ENCODE results near the gene APEH. TPM values are rescaled to one million over a fixed set of nuclear protein-coding genes. Genes with fewer than 3 reads are reported as not detected.
A peak's percentile ranks its signal among the peaks of the same experiment; 100 is the strongest.

APEH gene
- total RNA-seq (100 to 1,000 TPM in 4 of 5 donors, 10 to 100 TPM in 1; 82.8 to 162 (median 141) TPM), total RNA-seq (42.4 to 180 (median 92.3) reads per million in 29 experiments)
- 103 TPM for total RNA-seq (2013)

DNA sequence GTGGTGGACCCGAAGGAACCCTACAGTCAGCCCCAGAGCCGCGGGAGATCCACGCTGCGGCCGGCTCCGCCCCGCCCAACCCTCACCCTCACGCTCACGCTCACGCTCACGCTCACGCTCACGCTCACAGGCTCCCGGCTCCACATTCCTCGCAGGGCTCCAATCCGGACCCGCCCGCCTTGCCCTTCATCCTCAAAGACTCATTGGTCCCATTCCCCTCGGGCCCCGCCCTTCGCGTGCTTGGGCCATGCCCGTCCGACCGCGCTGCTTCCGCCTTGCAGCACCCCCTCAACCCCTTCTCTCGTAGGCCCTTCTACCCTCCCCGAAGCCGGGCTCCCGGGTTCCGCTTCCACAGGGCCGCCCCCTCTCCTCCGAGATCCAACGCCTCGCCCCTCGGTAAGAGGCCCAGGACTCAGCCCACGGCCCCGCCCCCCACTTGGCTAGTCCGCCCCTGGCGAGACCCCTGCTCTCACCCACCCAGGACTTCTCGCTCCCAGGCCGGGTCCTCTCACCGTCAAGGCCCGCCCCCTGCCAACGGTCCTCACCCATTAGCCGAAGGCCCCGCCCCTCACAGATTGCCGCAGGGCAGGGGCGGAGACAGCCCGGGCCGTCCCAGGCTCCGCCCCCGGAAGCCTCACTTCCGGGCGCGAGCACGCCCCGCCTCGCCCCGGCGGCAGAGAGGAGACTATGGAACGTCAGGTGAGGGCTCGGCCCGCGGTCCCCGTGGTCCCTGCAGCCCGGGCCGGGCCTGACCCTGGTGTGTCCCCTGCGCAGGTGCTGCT lies at the start of gene APEH:
Gene APEH (plus strand): TSS at position 637 of the 782 bp plus-strand sequence. CDS start 51 bp downstream, at position 688.
- H3K4me1 Mint-ChIP-seq: peaks cover 41 to 42% (median 42%) of the 10 kb centered on the region in 3 donors
- H3K9me3 ChIP-seq: no peaks in the 10 kb centered on the region
- peak within 1 kb of the TSS; percentile 63 to 80 for H3K4me3 ChIP-seq (ENCODE audit: control insufficient read depth in 1 of 2, extremely low read depth in 1 of 2, low read length in 1 of 2)
- POLR2A ChIA-PET: interaction anchor here in 1 of 2 donors (0.7 kb wide), 1 partner anchor 134 kb away, joined by 3 read pairs; no protein-coding TSS in a partner anchor
- peak within 1 kb of the TSS; percentile 90 for H3K27ac ChIP-seq (ENCODE audit: low read length)
- peak; percentile 91 to 99 (median 95) for DNase-seq
- peak; percentile 85 to 89 (median 86) for ATAC-seq (replicated peaks in 1 of 4)
- WGBS (ENCODE audit: insufficient coverage): under 1% methylated on average over 70 of the region's 71 CpGs
- no peaks in the 10 kb centered on the region for H3K9me3 Mint-ChIP-seq
- no peaks in the 10 kb centered on the region for H3K27me3 ChIP-seq (replicated peaks in 1 of 2; ENCODE audit: control insufficient read depth in 2 of 2, extremely low read depth in 1 of 2, insufficient read depth in 2 of 2, low read length in 1 of 2)
- peaks cover 23% of the 10 kb centered on the region for H3K36me3 Mint-ChIP-seq
- peaks cover 12 to 41% of the 10 kb centered on the region in 2 experiments for H3K4me1 ChIP-seq (ENCODE audit: control insufficient read depth in 1 of 2, extremely low read depth in 1 of 2, insufficient read depth in 2 of 2, low read length in 2 of 2)
- H3K36me3 ChIP-seq (ENCODE audit: control insufficient read depth in 2 of 2, extremely low read depth in 1 of 2, insufficient read depth in 1 of 2, low read length in 1 of 2): peaks cover 7 to 34% of the 10 kb centered on the region in 2 donors
- H3K4me3 Mint-ChIP-seq: peak within 1 kb of the TSS; percentile 87 to 93 (median 90)
- CTCF ChIA-PET: interaction anchor here (3.2 to 3.3 kb wide), 2 partner anchors 134 kb away, joined by 33 to 66 read pairs; no protein-coding TSS in a partner anchor
- peak within 1 kb of the TSS; percentile 93 to 97 for H3K27ac Mint-ChIP-seq
- H3K27me3 Mint-ChIP-seq: no peaks in the 10 kb centered on the region

- DNase-seq (no peak), ATAC-seq (replicated peaks in 1 of 4) (no peak)
- Histone ChIP-seq H3K4me1 (ENCODE audit: control insufficient read depth in 1 of 2, extremely low read depth in 1 of 2, insufficient read depth in 2 of 2, low read length in 2 of 2) (no peaks in the 10 kb centered on the region), H3K4me3 (ENCODE audit: control insufficient read depth in 1 of 2, extremely low read depth in 1 of 2, low read length in 1 of 2) (no peak overlapping the region), H3K27ac (ENCODE audit: low read length) (no peak overlapping the region), H3K9me3 (no peaks in the 10 kb centered on the region), H3K27me3 (replicated peaks in 1 of 2; ENCODE audit: control insufficient read depth in 2 of 2, extremely low read depth in 1 of 2, insufficient read depth in 2 of 2, low read length in 1 of 2) (peaks cover 0 to 20% of the 10 kb centered on the region in 2 experiments), H3K36me3 (ENCODE audit: control insufficient read depth in 2 of 2, extremely low read depth in 1 of 2, insufficient read depth in 1 of 2, low read length in 1 of 2) (no peaks in the 10 kb centered on the region)
- ChIA-PET CTCF (no interaction called here), POLR2A (no interaction called here)
- H3K9me3 Mint-ChIP-seq: no peaks in the 10 kb centered on the region
- H3K36me3 Mint-ChIP-seq: no peaks in the 10 kb centered on the region
- no peak overlapping the region for H3K4me3 Mint-ChIP-seq
- peaks cover under 1 to 6% of the 10 kb centered on the region in 2 donors for H3K27me3 Mint-ChIP-seq
- no peak overlapping the region for H3K27ac Mint-ChIP-seq
- 93% methylated on average over 13 of the region's 13 CpGs for WGBS (ENCODE audit: insufficient coverage)
- no peaks in the 10 kb centered on the region for H3K4me1 Mint-ChIP-seq
Observed at GRCh38 chr3:49625071-49625470, 49.1 kb upstream of the APEH start.

GRCh38 chr3:49626101-49626581 lies 48.0 kb upstream of the APEH start:
- H3K27ac ChIP-seq (ENCODE audit: low read length): no peak overlapping the region
- peaks cover 0 to 29% of the 10 kb centered on the region in 2 experiments for H3K27me3 ChIP-seq (replicated peaks in 1 of 2; ENCODE audit: control insufficient read depth in 2 of 2, extremely low read depth in 1 of 2, insufficient read depth in 2 of 2, low read length in 1 of 2)
- H3K4me1 ChIP-seq (ENCODE audit: control insufficient read depth in 1 of 2, extremely low read depth in 1 of 2, insufficient read depth in 2 of 2, low read length in 2 of 2): no peaks in the 10 kb centered on the region
- peaks cover 1% of the 10 kb centered on the region for H3K36me3 Mint-ChIP-seq
- POLR2A ChIA-PET: no interaction called here
- H3K4me3 ChIP-seq (ENCODE audit: control insufficient read depth in 1 of 2, extremely low read depth in 1 of 2, low read length in 1 of 2): no peak overlapping the region
- CTCF ChIA-PET: no interaction called here
- H3K36me3 ChIP-seq (ENCODE audit: control insufficient read depth in 2 of 2, extremely low read depth in 1 of 2, insufficient read depth in 1 of 2, low read length in 1 of 2): no peaks in the 10 kb centered on the region
- no peak overlapping the region for H3K27ac Mint-ChIP-seq
- DNase-seq: no peak
- H3K4me1 Mint-ChIP-seq: no peaks in the 10 kb centered on the region
- no peaks in the 10 kb centered on the region for H3K9me3 Mint-ChIP-seq
- 23% methylated on average over 7 of the region's 8 CpGs for WGBS (ENCODE audit: insufficient coverage)
- H3K27me3 Mint-ChIP-seq: peaks cover 2 to 9% of the 10 kb centered on the region in 2 donors
- ATAC-seq (replicated peaks in 1 of 4): no peak
- H3K9me3 ChIP-seq: no peaks in the 10 kb centered on the region
- H3K4me3 Mint-ChIP-seq: no peak overlapping the region

- H3K4me3 ChIP-seq (ENCODE audit: control insufficient read depth in 1 of 2, extremely low read depth in 1 of 2, low read length in 1 of 2): no peak overlapping the region
- no CpG with 5 or more reads among the region's 1 CpG for WGBS (ENCODE audit: insufficient coverage)
Observed at GRCh38 chr3:49626796-49627195, 47.4 kb upstream of the APEH start.

DNA sequence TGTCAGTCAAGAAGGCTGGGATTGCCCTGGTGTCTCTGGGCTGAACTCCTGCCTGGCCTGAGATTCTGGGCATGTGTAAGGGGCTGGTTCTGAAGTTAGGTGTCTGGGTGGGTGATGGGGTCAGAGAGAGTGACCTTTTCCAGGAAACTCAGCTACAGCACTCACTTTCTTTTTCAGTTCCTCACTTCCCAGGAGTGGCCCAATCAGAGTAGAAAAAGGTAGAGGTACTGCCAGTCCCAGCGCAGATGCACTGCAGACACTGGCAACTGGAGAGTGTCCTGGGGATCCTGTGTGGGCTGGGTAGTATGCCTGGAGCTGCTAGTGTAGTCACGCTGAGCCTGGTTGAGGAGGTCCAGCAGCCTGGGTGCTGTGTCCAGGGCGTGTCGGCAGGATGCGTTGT lies 46.5 kb upstream of the APEH start:
- DNase-seq (no peak), ATAC-seq (replicated peaks in 1 of 4) (no peak)
- Histone ChIP-seq H3K27ac (ENCODE audit: low read length) (no peak overlapping the region), H3K4me3 (ENCODE audit: control insufficient read depth in 1 of 2, extremely low read depth in 1 of 2, low read length in 1 of 2) (no peak overlapping the region), H3K36me3 (ENCODE audit: control insufficient read depth in 2 of 2, extremely low read depth in 1 of 2, insufficient read depth in 1 of 2, low read length in 1 of 2) (no peaks in the 10 kb centered on the region), H3K9me3 (no peaks in the 10 kb centered on the region), H3K4me1 (ENCODE audit: control insufficient read depth in 1 of 2, extremely low read depth in 1 of 2, insufficient read depth in 2 of 2, low read length in 2 of 2) (no peaks in the 10 kb centered on the region), H3K27me3 (replicated peaks in 1 of 2; ENCODE audit: control insufficient read depth in 2 of 2, extremely low read depth in 1 of 2, insufficient read depth in 2 of 2, low read length in 1 of 2) (peaks cover 0 to 34% of the 10 kb centered on the region in 2 experiments)
- Mint-ChIP-seq H3K36me3 (peaks cover 3% of the 10 kb centered on the region), H3K4me1 (no peaks in the 10 kb centered on the region), H3K27ac (no peak overlapping the region), H3K4me3 (no peak overlapping the region), H3K27me3 (peaks cover 7 to 14% of the 10 kb centered on the region in 2 donors), H3K9me3 (no peaks in the 10 kb centered on the region)
- CTCF ChIA-PET: no interaction called here
- POLR2A ChIA-PET: no interaction called here
- WGBS (ENCODE audit: insufficient coverage): 97% methylated on average over 5 of the region's 5 CpGs

More at GRCh38 chr3:49626796-49627195, 47.4 kb upstream of the APEH start:
- no peak overlapping the region for H3K27ac Mint-ChIP-seq
- ChIA-PET CTCF (no interaction called here), POLR2A (no interaction called here)
- peaks cover 4 to 13% of the 10 kb centered on the region in 2 donors for H3K27me3 Mint-ChIP-seq
- H3K4me1 Mint-ChIP-seq: no peaks in the 10 kb centered on the region
- Histone ChIP-seq H3K27ac (ENCODE audit: low read length) (no peak overlapping the region), H3K9me3 (no peaks in the 10 kb centered on the region), H3K36me3 (ENCODE audit: control insufficient read depth in 2 of 2, extremely low read depth in 1 of 2, insufficient read depth in 1 of 2, low read length in 1 of 2) (no peaks in the 10 kb centered on the region), H3K27me3 (replicated peaks in 1 of 2; ENCODE audit: control insufficient read depth in 2 of 2, extremely low read depth in 1 of 2, insufficient read depth in 2 of 2, low read length in 1 of 2) (peaks cover 0 to 31% of the 10 kb centered on the region in 2 experiments), H3K4me1 (ENCODE audit: control insufficient read depth in 1 of 2, extremely low read depth in 1 of 2, insufficient read depth in 2 of 2, low read length in 2 of 2) (no peaks in the 10 kb centered on the region)
- DNase-seq (no peak), ATAC-seq (replicated peaks in 1 of 4) (no peak)
- no peak overlapping the region for H3K4me3 Mint-ChIP-seq
- H3K9me3 Mint-ChIP-seq: no peaks in the 10 kb centered on the region
- peaks cover 3% of the 10 kb centered on the region for H3K36me3 Mint-ChIP-seq

- H3K27me3 ChIP-seq (replicated peaks in 1 of 2; ENCODE audit: control insufficient read depth in 2 of 2, extremely low read depth in 1 of 2, insufficient read depth in 2 of 2, low read length in 1 of 2): peaks cover 0 to 34% of the 10 kb centered on the region in 2 experiments
- H3K36me3 Mint-ChIP-seq: peaks cover 3% of the 10 kb centered on the region
- H3K36me3 ChIP-seq (ENCODE audit: control insufficient read depth in 2 of 2, extremely low read depth in 1 of 2, insufficient read depth in 1 of 2, low read length in 1 of 2): no peaks in the 10 kb centered on the region
- ATAC-seq (replicated peaks in 1 of 4): no peak
- no peak overlapping the region for H3K27ac ChIP-seq (ENCODE audit: low read length)
- H3K4me3 ChIP-seq (ENCODE audit: control insufficient read depth in 1 of 2, extremely low read depth in 1 of 2, low read length in 1 of 2): no peak overlapping the region
- CTCF ChIA-PET: no interaction called here
- H3K9me3 ChIP-seq: no peaks in the 10 kb centered on the region
- WGBS (ENCODE audit: insufficient coverage): 100% methylated on average over 1 of the region's 2 CpGs
- H3K27me3 Mint-ChIP-seq: peaks cover 7 to 14% of the 10 kb centered on the region in 2 donors
- H3K4me3 Mint-ChIP-seq: no peak overlapping the region
- POLR2A ChIA-PET: no interaction called here
- no peaks in the 10 kb centered on the region for H3K4me1 ChIP-seq (ENCODE audit: control insufficient read depth in 1 of 2, extremely low read depth in 1 of 2, insufficient read depth in 2 of 2, low read length in 2 of 2)
- DNase-seq: no peak
- H3K4me1 Mint-ChIP-seq: no peaks in the 10 kb centered on the region
- H3K9me3 Mint-ChIP-seq: no peaks in the 10 kb centered on the region
- H3K27ac Mint-ChIP-seq: no peak overlapping the region
Observed at GRCh38 chr3:49628249-49628648, 45.9 kb upstream of the APEH start.

Data from T-cell (primary cell).